Fibroblast of pulmonary artery (primary cell): Measurements from ENCODE around the gene APBA1.
A peak's percentile ranks its signal among the peaks of the same experiment; 100 is the strongest.
"Not testable (repeated sequence)": the region's sequence is repeated elsewhere in the genome, so short reads cannot be mapped to it uniquely, and the experiment has no call there.

Experiments used
- DNase-seq: peaks from one replicate; pipeline ENCODE4 v3.0.0-alpha.2; 2010; ENCODE audit warnings: low read depth
- H3K4me3 ChIP-seq: replicated peaks from 2 replicates; pipeline ENCODE4 v1.5.1; 2011; ENCODE audit warnings: low read depth, mild to moderate bottlenecking, control low read depth, low read length, moderate library complexity
- CTCF ChIP-seq: IDR thresholded peaks from 2 replicates; pipeline ENCODE4 v1.5.1; 2011; ENCODE audit warnings: mild to moderate bottlenecking, control low read depth, low read length, inconsistent platforms; ENCODE audit errors: missing control alignments

The APBA1 gene

GRCh38 chr9:69602773-69603172 lies 69.4 kb downstream of the APBA1 start:
- H3K4me3 ChIP-seq = no peak overlapping the region
- no peak for TF ChIP-seq CTCF
- DNase-seq = peak; percentile 17

- DNase-seq = no peak
- TF ChIP-seq CTCF = no peak
- H3K4me3 ChIP-seq = no peak overlapping the region
Measured at GRCh38 chr9:69601698-69602097, 70.5 kb downstream of the APBA1 start.

GRCh38 chr9:69600314-69601047 lies 71.7 kb downstream of the APBA1 start:
- no peak overlapping the region for H3K4me3 ChIP-seq
- no peak for DNase-seq
- no peak for TF ChIP-seq CTCF

DNA sequence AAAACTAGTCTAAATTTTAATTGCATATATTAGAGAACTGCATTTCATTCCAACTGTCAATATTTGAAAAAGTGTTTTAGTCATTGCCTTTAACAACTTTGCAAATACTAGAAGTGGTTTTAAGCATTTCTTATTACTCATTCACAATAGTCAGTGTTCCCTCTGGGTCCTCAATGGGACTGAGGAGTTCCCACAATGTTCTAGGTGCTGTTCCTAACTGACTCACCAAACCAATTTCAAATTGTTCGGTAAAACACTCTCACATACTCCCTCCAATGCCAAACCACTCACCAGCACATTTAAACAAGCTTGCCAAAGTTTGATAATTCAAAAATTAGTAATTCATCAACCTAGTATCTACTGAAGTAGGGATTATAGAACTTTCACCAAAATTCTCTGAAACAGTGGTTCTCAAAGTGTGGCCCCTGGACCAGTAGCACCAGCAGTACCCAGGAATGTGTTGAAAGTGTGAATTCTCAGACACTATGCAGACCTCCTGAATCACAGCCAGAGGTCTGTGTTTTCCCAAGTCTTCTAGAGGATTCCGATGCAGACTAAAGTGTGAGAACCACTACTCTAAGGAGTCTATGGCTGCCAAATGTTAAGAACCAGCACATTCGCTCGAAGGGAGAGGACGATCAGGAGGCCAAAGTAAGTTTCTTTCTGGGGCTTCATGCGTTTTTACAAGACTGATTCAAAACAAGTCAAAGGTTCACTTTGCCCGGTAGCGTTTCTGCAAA lies 72.8 kb downstream of the APBA1 start:
- H3K4me3 ChIP-seq = no peak overlapping the region
- DNase-seq = peak; percentile 27
- no peak for TF ChIP-seq CTCF

DNA sequence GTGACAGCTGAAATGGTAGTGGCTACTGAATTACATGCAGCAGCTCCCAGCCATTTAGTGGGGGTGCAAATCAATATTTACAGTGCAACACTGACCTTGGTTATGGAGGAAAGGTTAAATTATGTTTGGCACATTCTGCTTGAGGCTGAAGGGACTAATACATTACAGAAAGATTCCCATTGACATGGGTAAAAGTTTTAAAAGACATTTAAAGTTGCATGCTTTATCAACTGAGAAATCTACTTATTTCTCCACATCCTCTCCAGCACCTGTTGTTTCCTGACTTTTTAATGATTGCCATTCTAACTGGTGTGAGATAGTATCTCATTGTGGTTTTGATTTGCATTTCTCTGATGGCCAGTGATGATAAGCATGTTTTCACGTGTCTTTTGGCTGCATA lies 75.3 kb downstream of the APBA1 start:
- DNase-seq = not testable (repeated sequence)

DNA sequence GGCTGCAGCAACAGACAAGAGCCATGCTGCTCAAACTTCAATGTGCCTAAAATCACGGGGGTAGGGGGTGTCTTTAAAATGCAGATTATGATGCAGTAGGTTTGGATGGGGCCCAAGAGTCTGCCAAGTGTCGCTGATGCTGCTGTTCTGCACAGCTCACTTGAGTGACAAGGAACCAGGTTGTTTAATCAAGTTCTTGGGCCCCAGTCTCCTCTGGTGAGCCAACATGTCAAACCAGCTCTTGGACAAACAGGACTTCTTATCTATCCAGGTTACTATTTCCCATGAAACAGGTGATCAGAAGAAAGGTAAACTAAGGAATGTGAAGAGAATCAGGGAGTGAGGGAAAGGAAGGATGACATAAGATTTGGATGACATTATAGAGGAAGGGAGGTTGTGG lies 78.0 kb downstream of the APBA1 start:
- TF ChIP-seq CTCF = no peak
- H3K4me3 ChIP-seq = no peak overlapping the region
- no peak for DNase-seq

More for the DNA sequence above, 75.3 kb downstream of the APBA1 start:
- H3K4me3 ChIP-seq = not testable (repeated sequence)

DNA sequence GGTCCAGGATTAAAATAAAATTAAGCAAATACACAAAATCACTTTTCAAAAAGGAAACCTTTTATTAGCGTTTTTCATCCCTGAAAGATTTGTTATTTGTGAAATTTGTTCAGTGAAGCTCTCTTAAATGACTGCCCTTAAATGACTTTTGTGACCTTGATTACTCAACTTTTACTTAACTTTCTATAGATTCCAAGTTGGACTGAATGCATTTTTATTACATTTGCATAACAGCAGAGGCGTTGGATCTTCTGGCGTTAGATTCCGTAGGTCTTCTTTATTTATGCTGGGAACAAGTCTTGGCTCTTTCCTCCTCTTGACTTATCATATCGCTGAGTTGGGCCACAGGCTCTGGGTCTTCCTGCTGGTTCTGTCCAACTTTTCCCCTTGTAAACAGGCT lies 78.4 kb downstream of the APBA1 start:
- no peak for TF ChIP-seq CTCF
- H3K4me3 ChIP-seq = no peak overlapping the region
- no peak for DNase-seq
